Hepatocyte (in vitro differentiated cells): ENCODE results near the gene ADGRB3.

Experiments
- CTCF ChIP-seq: fragments of 200-600 bp; sonication (generic); IDR thresholded peaks from 2 replicates; pipeline ENCODE4 v1.5.1; 2016; ENCODE audit warnings: antibody characterized with exemption, mild to moderate bottlenecking; ENCODE audit not compliant: poor library complexity
- EZH2phosphoT487 ChIP-seq: fragments of 200-600 bp; sonication (generic); IDR thresholded peaks from one replicate; pipeline ENCODE4 v1.6.1; 2018; ENCODE audit warnings: antibody characterized with exemption, mild to moderate bottlenecking, low read depth, moderate library complexity; ENCODE audit not compliant: unreplicated experiment, severe bottlenecking

GRCh38 chr6:68727699-68728098 is 92.6 kb downstream of the ADGRB3 start:
- TF ChIP-seq EZH2phosphoT487 (no peak), CTCF (no peak)
